Aorta (tissue), 5 donors: ENCODE measurements around the gene JCAD. TPM values are rescaled to one million over a fixed set of nuclear protein-coding genes. Genes with fewer than 3 reads are reported as not detected.
"Not testable (repeated sequence)": the region's sequence is repeated elsewhere in the genome, so short reads cannot be mapped to it uniquely, and the experiment has no call there.

Experiments used
- ATAC-seq: fragments of 200-7000 bp; cut with Tn5 transposase; one replicate; pipeline ENCODE4 v1.9.1; 2022; ENCODE audit warnings: moderate library complexity; ENCODE audit not compliant: low FRiP score
- DNase-seq, 2 donors: peaks; one replicate each; pipeline ENCODE4 v3.0.0-alpha.2; 2020
- H3K27ac ChIP-seq, 2 donors: one replicate each; pipeline ENCODE4 v1.5.1; 2013; ENCODE audit warnings: low read length in 2 of 2, mild to moderate bottlenecking in 2 of 2, moderate library complexity in 2 of 2, control low read depth in 1 of 2, inconsistent platforms in 1 of 2, low read depth in 1 of 2
- H3K27me3 ChIP-seq, 2 donors: one replicate each; pipeline ENCODE4 v1.6.1; 2013; ENCODE audit warnings: control low read depth in 1 of 2, low read length in 1 of 2, mild to moderate bottlenecking in 1 of 2, moderate library complexity in 1 of 2; ENCODE audit not compliant: insufficient read depth in 2 of 2, control insufficient read depth in 1 of 2
- H3K36me3 ChIP-seq, 2 donors: one replicate each; pipeline ENCODE4 v1.6.1; 2013; ENCODE audit warnings: control low read depth in 1 of 2, low read length in 1 of 2, mild to moderate bottlenecking in 1 of 2; ENCODE audit not compliant: insufficient read depth in 2 of 2, control insufficient read depth in 1 of 2
- H3K4me1 ChIP-seq, 2 donors: one replicate each; pipeline ENCODE4 v1.6.1; 2013; ENCODE audit warnings: low read length in 2 of 2, control low read depth in 1 of 2, mild to moderate bottlenecking in 1 of 2, moderate library complexity in 1 of 2; ENCODE audit not compliant: insufficient read depth in 2 of 2, control insufficient read depth in 1 of 2
- H3K4me3 ChIP-seq, 2 donors: one replicate each; pipeline ENCODE4 v1.5.1; 2013; ENCODE audit warnings: low read length in 2 of 2, control low read depth in 1 of 2, mild to moderate bottlenecking in 1 of 2
- H3K9me3 ChIP-seq: one replicate; pipeline ENCODE4 v1.6.1; 2013; ENCODE audit warnings: mild to moderate bottlenecking, low read length; ENCODE audit not compliant: control insufficient read depth
- WGBS, 2 donors: extraction: QIAGEN DNeasy Blood & Tissue Kit; methylation state at CpG; one replicate each; pipeline ENCODE4 v1.1.7; 2013; 5-methylcytosine and 5-hydroxymethylcytosine counted together
- intact Hi-C, 2 donors: fragments of 100-400 bp; cut with DNase I; formaldehyde crosslinking; loops; one replicate each; pipeline versions ENCODE4 v1.14.2 to v1.15.0; 2022
- polyA plus RNA-seq, 2 donors: library from polyadenylated mRNA; stranded (reverse); fragments of 200-250 nt; gene quantifications; one replicate each; pipeline ENCODE4 v1.2.3, GENCODE V29; 2013
- total RNA-seq, 2 donors: library from RNA; stranded (reverse); fragmentation: NEBNext Ultra II Directional; extraction: Animal tissue kit (Norgen Biotek cat#: 25700); gene quantifications; one replicate each; pipeline ENCODE4 v1.2.1, GENCODE V29; 2021
- donor health status: healthy with polysubstance abuse.
- donor health status: Bipolar disorder and iron deficiency.
- donor health status: DM: no; HTN: no; CAD: no.
- donor health status: DM: no; HTN: no; CAD: no.
- donor health status: DM: yes; HTN: yes; CAD: no.

Gene JCAD
- total and polyA plus RNA-seq, 4 donors, result 13.6 to 82.4 (median 50.2) TPM

GRCh38 chr10:30027057-30028005 is 32.1 kb downstream of the JCAD start:
- DNase-seq, result peak in 1 of 2 donors; percentile 68

GRCh38 chr10:30026578-30026977 is 32.8 kb downstream of the JCAD start:
- no peaks in the 10 kb centered on the region for H3K27me3 ChIP-seq
- intact Hi-C loops, result no loop called here
- DNase-seq, result no peak
- H3K27ac ChIP-seq, result no peak overlapping the region
- H3K4me1 ChIP-seq, result peaks cover 0 to 1% of the 10 kb centered on the region in 2 donors
- 94 to 96% methylated on average over 9 to 10 of the region's 10 CpGs for WGBS, 2 donors
- no peak overlapping the region for H3K4me3 ChIP-seq
- no peaks in the 10 kb centered on the region for H3K36me3 ChIP-seq
- H3K9me3 ChIP-seq, result no peaks in the 10 kb centered on the region
- no peak for ATAC-seq

More at GRCh38 chr10:30027057-30028005, 32.1 kb downstream of the JCAD start:
- no peaks in the 10 kb centered on the region for H3K27me3 ChIP-seq
- H3K4me1 ChIP-seq, result peaks cover 0 to 1% of the 10 kb centered on the region in 2 donors
- H3K9me3 ChIP-seq, result no peaks in the 10 kb centered on the region
- H3K36me3 ChIP-seq, result no peaks in the 10 kb centered on the region
- intact Hi-C loops, result no loop called here
- 53 to 54% methylated on average over 42 of the region's 42 CpGs for WGBS, 2 donors
- H3K4me3 ChIP-seq, result no peak overlapping the region
- H3K27ac ChIP-seq, result peak overlapping the region in 1 of 2 donors; percentile 76
- peak; percentile 62 for ATAC-seq

- H3K36me3 ChIP-seq, result no peaks in the 10 kb centered on the region
- no peak overlapping the region for H3K27ac ChIP-seq
- intact Hi-C loops, result no loop called here
- no peak for ATAC-seq
- no peak overlapping the region for H3K4me3 ChIP-seq
- H3K4me1 ChIP-seq, result peaks cover 0 to 1% of the 10 kb centered on the region in 2 donors
- DNase-seq, result no peak
- no peaks in the 10 kb centered on the region for H3K27me3 ChIP-seq
- no peaks in the 10 kb centered on the region for H3K9me3 ChIP-seq
- WGBS, 2 donors, result 87 to 93% methylated on average over 10 of the region's 10 CpGs
These were observed 33.3 kb downstream of the JCAD start for GRCh38 chr10:30026080-30026479.

- intact Hi-C loops, result not testable (repeated sequence)
These were observed 34.0 kb downstream of the JCAD start for GRCh38 chr10:30025428-30025827.

GRCh38 chr10:30022590-30022989 is 36.8 kb downstream of the JCAD start:
- no peaks in the 10 kb centered on the region for H3K27me3 ChIP-seq
- intact Hi-C loops, result no loop called here
- peaks cover 0 to 2% of the 10 kb centered on the region in 2 donors for H3K4me1 ChIP-seq
- no peak for ATAC-seq
- no peak overlapping the region for H3K27ac ChIP-seq
- H3K4me3 ChIP-seq, result no peak overlapping the region
- no peaks in the 10 kb centered on the region for H3K36me3 ChIP-seq
- DNase-seq, result no peak
- H3K9me3 ChIP-seq, result no peaks in the 10 kb centered on the region
- WGBS, 2 donors, result 93 to 98% methylated on average over 6 of the region's 6 CpGs

More at GRCh38 chr10:30025428-30025827, 34.0 kb downstream of the JCAD start:
- H3K9me3 ChIP-seq, H3K4me3 ChIP-seq, H3K27me3 ChIP-seq, H3K36me3 ChIP-seq, DNase-seq, H3K4me1 ChIP-seq, H3K27ac ChIP-seq, ATAC-seq: not testable (repeated sequence)
- WGBS, 2 donors, result 96 to 98% methylated on average over 6 to 8 of the region's 8 CpGs

GRCh38 chr10:30019468-30019867 is 39.9 kb downstream of the JCAD start:
- no peak overlapping the region for H3K27ac ChIP-seq
- peaks cover 7 to 8% of the 10 kb centered on the region in 2 donors for H3K4me1 ChIP-seq
- H3K4me3 ChIP-seq, result no peak overlapping the region
- DNase-seq, result no peak
- intact Hi-C loops, result loop anchor here (5.0 to 10.0 kb wide), 2 partner anchors 38 to 225 kb away; partner anchors contain the start of gene JCAD (in 1 of the 2)
- H3K27me3 ChIP-seq, result no peaks in the 10 kb centered on the region
- no peaks in the 10 kb centered on the region for H3K36me3 ChIP-seq
- ATAC-seq, result no peak
- no peaks in the 10 kb centered on the region for H3K9me3 ChIP-seq

- no peak for DNase-seq
- no peak overlapping the region for H3K4me3 ChIP-seq
- H3K9me3 ChIP-seq, result no peaks in the 10 kb centered on the region
- ATAC-seq, result no peak
- 27% methylated on average over 6 of the region's 6 CpGs for WGBS, 2 donors
- intact Hi-C loops, result loop anchor here (5.0 to 10.0 kb wide), 2 partner anchors 39 to 226 kb away; partner anchors contain the start of gene JCAD (in 1 of the 2)
- no peaks in the 10 kb centered on the region for H3K27me3 ChIP-seq
- peak overlapping the region; percentile 57 to 95 for H3K27ac ChIP-seq
- peaks cover 9 to 11% of the 10 kb centered on the region in 2 donors for H3K4me1 ChIP-seq
- H3K36me3 ChIP-seq, result no peaks in the 10 kb centered on the region
These were observed 40.9 kb downstream of the JCAD start for GRCh38 chr10:30018496-30018895.

- Histone ChIP-seq H3K9me3 (no peaks in the 10 kb centered on the region), H3K27me3 (no peaks in the 10 kb centered on the region), H3K4me1 (peaks cover 9 to 11% of the 10 kb centered on the region in 2 donors), H3K36me3 (no peaks in the 10 kb centered on the region), H3K4me3 (no peak overlapping the region), H3K27ac (peak overlapping the region; percentile 95)
- ATAC-seq (no peak), DNase-seq (no peak)
- intact Hi-C loops, result loop anchor here (5.0 to 10.0 kb wide), 2 partner anchors 39 to 227 kb away; partner anchors contain the start of gene JCAD (in 1 of the 2)
- 22 to 33% methylated on average over 6 of the region's 6 CpGs for WGBS, 2 donors
These were observed 41.4 kb downstream of the JCAD start for GRCh38 chr10:30017966-30018365.
